Measurements from ENCODE around the gene COL18A1. TPM values are rescaled to one million over a fixed set of nuclear protein-coding genes. Genes with fewer than 3 reads are reported as not detected.

The COL18A1 gene
- total RNA-seq, 1 donor from 2014 or later, result 150 TPM

- Mint-ChIP-seq H3K4me3 (no peak overlapping the region), H3K36me3 (no peaks in the 10 kb centered on the region), H3K27ac (peak overlapping the region; percentile 37), H3K9me3 (no peaks in the 10 kb centered on the region), H3K27me3 (no peaks in the 10 kb centered on the region), H3K4me1 (ENCODE audit: unreplicated experiment) (peaks cover 24% of the 10 kb centered on the region)
- no peak for DNase-seq (ENCODE audit: extremely low spot score, unreplicated experiment)
- TF ChIP-seq CTCF (conservative IDR thresholded peaks at IDR 0.05), result no peak
Measured at GRCh38 chr21:45380566-45380965, 24.4 kb upstream of the COL18A1 start.

- Mint-ChIP-seq H3K36me3 (no peaks in the 10 kb centered on the region), H3K4me3 (no peak overlapping the region), H3K27me3 (no peaks in the 10 kb centered on the region), H3K9me3 (no peaks in the 10 kb centered on the region), H3K4me1 (ENCODE audit: unreplicated experiment) (peaks cover 24% of the 10 kb centered on the region), H3K27ac (peak overlapping the region; percentile 37)
- TF ChIP-seq CTCF (conservative IDR thresholded peaks at IDR 0.05), result no peak
- no peak for DNase-seq (ENCODE audit: extremely low spot score, unreplicated experiment)
Measured at GRCh38 chr21:45381036-45381787, 23.8 kb upstream of the COL18A1 start.

DNA sequence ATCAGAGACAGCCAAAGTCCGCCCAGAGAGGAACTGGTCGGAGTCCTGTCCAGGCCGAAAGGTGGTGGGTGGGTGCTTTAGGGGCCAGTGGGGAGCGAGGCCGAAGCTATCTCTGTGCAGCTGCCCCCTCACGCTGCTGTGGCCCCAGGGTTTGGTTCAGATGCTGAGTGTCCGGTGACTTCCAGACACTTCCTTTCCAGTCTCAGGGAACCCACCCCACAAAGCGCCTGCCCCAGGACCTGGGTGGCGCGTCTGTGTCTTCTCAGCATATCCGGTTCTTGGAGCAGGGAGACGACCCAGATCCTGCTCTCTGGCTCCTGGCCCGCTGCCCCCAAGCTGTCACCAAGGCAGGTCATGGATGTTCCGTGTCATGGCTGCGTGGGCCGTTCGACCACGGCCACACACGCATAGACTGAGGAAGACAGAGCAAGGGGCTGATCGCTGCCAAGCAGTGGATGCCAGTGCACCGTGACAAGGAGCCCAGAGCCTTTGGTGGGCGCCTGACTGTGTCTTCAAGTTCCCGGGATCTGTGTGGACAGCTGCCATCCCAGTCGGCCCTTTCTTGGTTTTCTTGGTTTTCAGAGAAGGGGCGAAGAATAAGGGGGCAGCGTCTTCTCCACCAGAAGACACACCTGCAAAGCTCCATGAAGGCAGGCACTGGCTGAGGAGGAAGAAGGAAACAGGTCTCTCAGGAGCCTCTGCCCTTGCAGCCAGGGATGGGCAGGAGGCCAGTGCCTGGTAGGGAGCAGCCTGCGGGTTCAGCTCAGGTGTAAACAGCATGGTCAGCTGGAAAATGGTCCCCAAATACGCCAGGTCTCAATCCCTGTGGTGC, 22.9 kb upstream of the COL18A1 start:
- Mint-ChIP-seq H3K27me3 (no peaks in the 10 kb centered on the region), H3K4me1 (ENCODE audit: unreplicated experiment) (peaks cover 30% of the 10 kb centered on the region), H3K4me3 (no peak overlapping the region), H3K9me3 (no peaks in the 10 kb centered on the region), H3K27ac (no peak overlapping the region), H3K36me3 (no peaks in the 10 kb centered on the region)
- no peak for DNase-seq (ENCODE audit: extremely low spot score, unreplicated experiment)
- no peak for TF ChIP-seq CTCF (conservative IDR thresholded peaks at IDR 0.05)

DNA sequence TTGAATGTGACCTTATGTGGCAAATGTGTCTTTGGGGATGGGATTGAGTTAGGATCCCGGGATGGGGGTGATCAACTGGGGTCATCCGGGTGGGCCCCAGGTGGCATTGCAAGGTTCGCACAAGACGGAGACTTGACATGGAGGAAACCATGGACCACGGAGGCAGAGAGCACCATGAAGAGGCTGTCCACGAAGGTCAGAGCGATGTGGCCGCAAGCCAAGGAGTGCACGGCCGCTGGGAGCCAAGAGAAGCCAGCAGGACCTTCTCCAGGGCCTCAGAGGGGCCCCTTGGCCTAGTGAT, 22.3 kb upstream of the COL18A1 start:
- TF ChIP-seq CTCF (conservative IDR thresholded peaks at IDR 0.05), result no peak
- DNase-seq (ENCODE audit: extremely low spot score, unreplicated experiment), result no peak
- H3K27ac Mint-ChIP-seq, result no peak overlapping the region
- H3K36me3 Mint-ChIP-seq, result no peaks in the 10 kb centered on the region
- no peaks in the 10 kb centered on the region for H3K27me3 Mint-ChIP-seq
- H3K4me1 Mint-ChIP-seq (ENCODE audit: unreplicated experiment), result peaks cover 30% of the 10 kb centered on the region
- H3K4me3 Mint-ChIP-seq, result no peak overlapping the region
- H3K9me3 Mint-ChIP-seq, result no peaks in the 10 kb centered on the region

- H3K4me3 Mint-ChIP-seq, result no peak overlapping the region
- no peaks in the 10 kb centered on the region for H3K9me3 Mint-ChIP-seq
- H3K27me3 Mint-ChIP-seq, result no peaks in the 10 kb centered on the region
- peaks cover 25% of the 10 kb centered on the region for H3K4me1 Mint-ChIP-seq (ENCODE audit: unreplicated experiment)
- no peak for DNase-seq (ENCODE audit: extremely low spot score, unreplicated experiment)
- H3K27ac Mint-ChIP-seq, result no peak overlapping the region
- no peaks in the 10 kb centered on the region for H3K36me3 Mint-ChIP-seq
- TF ChIP-seq CTCF (conservative IDR thresholded peaks at IDR 0.05), result no peak
Measured at GRCh38 chr21:45383111-45383614, 21.8 kb upstream of the COL18A1 start.
